A172 (cell line): ENCODE measurements around the gene CD6. TPM values are rescaled to one million over a fixed set of nuclear protein-coding genes. Genes with fewer than 3 reads are reported as not detected.
"Not testable (repeated sequence)": the region's sequence is repeated elsewhere in the genome, so short reads cannot be mapped to it uniquely, and the experiment has no call there.

Experiments
- DNase-seq: peaks from one replicate; pipeline ENCODE4 v3.0.0-alpha.2; 2015; ENCODE audit warnings: low spot score
- total RNA-seq: library from RNA; depleted of rRNA; stranded (reverse); fragments of >200 nt; shearing (Covaris generic); gene quantifications from 2 replicates; pipeline ENCODE4 v1.2.3, GENCODE V29; 2014

Gene CD6
- total RNA-seq, 1 experiment from 2014 or later: not detected

GRCh38 chr11:60953781-60954180, 17.7 kb upstream of the CD6 start:
- no peak for DNase-seq

GRCh38 chr11:60954421-60954820, 17.1 kb upstream of the CD6 start:
- no peak for DNase-seq

GRCh38 chr11:60955571-60955970, 15.9 kb upstream of the CD6 start:
- no peak for DNase-seq

GRCh38 chr11:60957188-60957587, 14.3 kb upstream of the CD6 start:
- no peak for DNase-seq

- no peak for DNase-seq
These were observed 12.0 kb upstream of the CD6 start for GRCh38 chr11:60959431-60959830.

GRCh38 chr11:60960405-60960804, 11.1 kb upstream of the CD6 start:
- DNase-seq: no peak

- DNase-seq: no peak
These were observed 6.7 kb upstream of the CD6 start for GRCh38 chr11:60964801-60965200.

- no peak for DNase-seq
These were observed 4.6 kb upstream of the CD6 start for GRCh38 chr11:60966890-60967289.

- DNase-seq: no peak
These were observed 3.3 kb upstream of the CD6 start for GRCh38 chr11:60968223-60968622.

GRCh38 chr11:60970369-60970774, 1.1 kb upstream of the CD6 start:
- peak; percentile 26 for DNase-seq

GRCh38 chr11:60970890-60971289, 590 bp upstream of the CD6 start:
- no peak for DNase-seq

- no peak for DNase-seq
These were observed 926 bp downstream of the CD6 start for GRCh38 chr11:60972182-60973030.

- DNase-seq: no peak
These were observed 2.2 kb downstream of the CD6 start for GRCh38 chr11:60973699-60974098.

- DNase-seq: not testable (repeated sequence)
These were observed 2.8 kb downstream of the CD6 start for GRCh38 chr11:60974316-60974715.

- no peak for DNase-seq
These were observed 3.2 kb downstream of the CD6 start for GRCh38 chr11:60974726-60975125.

- DNase-seq: no peak
These were observed 5.7 kb downstream of the CD6 start for GRCh38 chr11:60977224-60977623.

GRCh38 chr11:60977836-60978235, 6.4 kb downstream of the CD6 start:
- DNase-seq: no peak

GRCh38 chr11:60978546-60979380, 7.3 kb downstream of the CD6 start:
- no peak for DNase-seq

- DNase-seq: no peak
These were observed 10.0 kb downstream of the CD6 start for GRCh38 chr11:60981515-60981914.

GRCh38 chr11:60982184-60982583, 10.7 kb downstream of the CD6 start:
- no peak for DNase-seq

GRCh38 chr11:60984149-60984548, 12.7 kb downstream of the CD6 start:
- DNase-seq: no peak

- DNase-seq: no peak
These were observed 13.2 kb downstream of the CD6 start for GRCh38 chr11:60984636-60985035.

GRCh38 chr11:60985501-60985900, 14.0 kb downstream of the CD6 start:
- no peak for DNase-seq
